GM10847 (cell line): ENCODE data around the gene TENM4.

Experiments
- POLR2A ChIP-seq: IDR thresholded peaks from 2 replicates; pipeline ENCODE4 v1.6.1; 2011; ENCODE audit not compliant: insufficient read length; ENCODE audit errors: extremely low read depth

TENM4 gene

GRCh38 chr11:78659326-78660270 lies 781.2 kb downstream of the TENM4 start:
- TF ChIP-seq POLR2A: no peak

- TF ChIP-seq POLR2A: no peak
Measured at GRCh38 chr11:78657968-78658839, 782.6 kb downstream of the TENM4 start.

GRCh38 chr11:78657441-78657840 lies 783.4 kb downstream of the TENM4 start:
- TF ChIP-seq POLR2A: no peak

- no peak for TF ChIP-seq POLR2A
Measured at GRCh38 chr11:78656984-78657383, 783.8 kb downstream of the TENM4 start.

GRCh38 chr11:78656327-78656726 lies 784.5 kb downstream of the TENM4 start:
- TF ChIP-seq POLR2A: no peak

- TF ChIP-seq POLR2A: no peak
Measured at GRCh38 chr11:78655561-78655960, 785.3 kb downstream of the TENM4 start.

GRCh38 chr11:78654866-78655265 lies 786.0 kb downstream of the TENM4 start:
- TF ChIP-seq POLR2A: no peak

- TF ChIP-seq POLR2A: no peak
Measured at GRCh38 chr11:78654071-78654470, 786.8 kb downstream of the TENM4 start.

- TF ChIP-seq POLR2A: no peak
Measured at GRCh38 chr11:78653294-78653909, 787.4 kb downstream of the TENM4 start.

GRCh38 chr11:78652843-78653239 lies 788.0 kb downstream of the TENM4 start:
- no peak for TF ChIP-seq POLR2A

- no peak for TF ChIP-seq POLR2A
Measured at GRCh38 chr11:78651923-78652842, 788.6 kb downstream of the TENM4 start.

- no peak for TF ChIP-seq POLR2A
Measured at GRCh38 chr11:78651136-78651775, 789.6 kb downstream of the TENM4 start.

- no peak for TF ChIP-seq POLR2A
Measured at GRCh38 chr11:78649361-78650215, 791.2 kb downstream of the TENM4 start.
